Measurements from ENCODE around the gene FAM43A. TPM values are rescaled to one million over a fixed set of nuclear protein-coding genes. Genes with fewer than 3 reads are reported as not detected.

Gene FAM43A
- total and polyA plus RNA-seq, 10 of the 15 experiments (the other 5 are each of a cell fraction or from before 2014, with no cell fraction given): 0.27 to 5.0 (median 1.1) TPM

DNA sequence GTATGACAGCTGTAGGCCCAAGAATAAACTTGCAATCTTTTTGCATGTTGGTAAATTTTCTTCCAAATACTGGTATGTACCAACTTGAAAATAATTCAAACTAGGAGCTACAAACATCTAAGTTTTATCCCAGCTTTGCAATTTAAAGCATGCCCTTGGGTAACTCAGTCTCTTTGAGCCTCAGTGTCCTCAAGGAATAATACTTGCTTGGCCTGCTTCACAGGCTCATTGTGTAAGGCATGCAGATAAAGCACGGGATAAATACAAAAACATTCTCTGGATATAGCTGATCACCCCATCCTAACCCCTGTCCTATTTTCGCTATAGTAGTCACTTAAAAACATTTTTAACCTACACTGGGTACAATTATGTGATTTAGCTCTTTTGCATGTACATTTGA is 42.9 kb upstream of the FAM43A start (continued):
- TF ChIP-seq, protein P1, sequence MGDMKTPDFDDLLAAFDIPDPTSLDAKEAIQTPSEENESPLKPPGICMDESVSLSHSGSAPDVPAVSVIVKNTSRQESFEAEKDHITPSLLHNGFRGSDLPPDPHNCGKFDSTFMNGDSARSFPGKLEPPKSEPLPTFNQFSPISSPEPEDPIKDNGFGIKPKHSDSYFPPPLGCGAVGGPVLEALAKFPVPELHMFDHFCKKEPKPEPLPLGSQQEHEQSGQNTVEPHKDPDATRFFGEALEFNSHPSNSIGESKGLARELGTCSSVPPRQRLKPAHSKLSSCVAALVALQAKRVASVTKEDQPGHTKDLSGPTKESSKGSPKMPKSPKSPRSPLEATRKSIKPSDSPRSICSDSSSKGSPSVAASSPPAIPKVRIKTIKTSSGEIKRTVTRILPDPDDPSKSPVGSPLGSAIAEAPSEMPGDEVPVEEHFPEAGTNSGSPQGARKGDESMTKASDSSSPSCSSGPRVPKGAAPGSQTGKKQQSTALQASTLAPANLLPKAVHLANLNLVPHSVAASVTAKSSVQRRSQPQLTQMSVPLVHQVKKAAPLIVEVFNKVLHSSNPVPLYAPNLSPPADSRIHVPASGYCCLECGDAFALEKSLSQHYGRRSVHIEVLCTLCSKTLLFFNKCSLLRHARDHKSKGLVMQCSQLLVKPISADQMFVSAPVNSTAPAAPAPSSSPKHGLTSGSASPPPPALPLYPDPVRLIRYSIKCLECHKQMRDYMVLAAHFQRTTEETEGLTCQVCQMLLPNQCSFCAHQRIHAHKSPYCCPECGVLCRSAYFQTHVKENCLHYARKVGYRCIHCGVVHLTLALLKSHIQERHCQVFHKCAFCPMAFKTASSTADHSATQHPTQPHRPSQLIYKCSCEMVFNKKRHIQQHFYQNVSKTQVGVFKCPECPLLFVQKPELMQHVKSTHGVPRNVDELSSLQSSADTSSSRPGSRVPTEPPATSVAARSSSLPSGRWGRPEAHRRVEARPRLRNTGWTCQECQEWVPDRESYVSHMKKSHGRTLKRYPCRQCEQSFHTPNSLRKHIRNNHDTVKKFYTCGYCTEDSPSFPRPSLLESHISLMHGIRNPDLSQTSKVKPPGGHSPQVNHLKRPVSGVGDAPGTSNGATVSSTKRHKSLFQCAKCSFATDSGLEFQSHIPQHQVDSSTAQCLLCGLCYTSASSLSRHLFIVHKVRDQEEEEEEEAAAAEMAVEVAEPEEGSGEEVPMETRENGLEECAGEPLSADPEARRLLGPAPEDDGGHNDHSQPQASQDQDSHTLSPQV (IDR thresholded peaks at IDR 0.05): no peak
- TF ChIP-seq FOS (IDR thresholded peaks at IDR 0.05; ENCODE audit: borderline replicate concordance, extremely low read depth, insufficient read length): no peak
- TF ChIP-seq, protein P2, sequence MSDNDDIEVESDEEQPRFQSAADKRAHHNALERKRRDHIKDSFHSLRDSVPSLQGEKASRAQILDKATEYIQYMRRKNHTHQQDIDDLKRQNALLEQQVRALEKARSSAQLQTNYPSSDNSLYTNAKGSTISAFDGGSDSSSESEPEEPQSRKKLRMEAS (IDR thresholded peaks at IDR 0.05; ENCODE audit: low read depth, low read length): no peak
- TF ChIP-seq ZNF207 (IDR thresholded peaks at IDR 0.05; ENCODE audit: borderline replicate concordance): no peak
- TF ChIP-seq SMAD1 (IDR thresholded peaks at IDR 0.05; ENCODE audit: low read depth, partially characterized antibody): no peak
- TF ChIP-seq, protein P3, sequence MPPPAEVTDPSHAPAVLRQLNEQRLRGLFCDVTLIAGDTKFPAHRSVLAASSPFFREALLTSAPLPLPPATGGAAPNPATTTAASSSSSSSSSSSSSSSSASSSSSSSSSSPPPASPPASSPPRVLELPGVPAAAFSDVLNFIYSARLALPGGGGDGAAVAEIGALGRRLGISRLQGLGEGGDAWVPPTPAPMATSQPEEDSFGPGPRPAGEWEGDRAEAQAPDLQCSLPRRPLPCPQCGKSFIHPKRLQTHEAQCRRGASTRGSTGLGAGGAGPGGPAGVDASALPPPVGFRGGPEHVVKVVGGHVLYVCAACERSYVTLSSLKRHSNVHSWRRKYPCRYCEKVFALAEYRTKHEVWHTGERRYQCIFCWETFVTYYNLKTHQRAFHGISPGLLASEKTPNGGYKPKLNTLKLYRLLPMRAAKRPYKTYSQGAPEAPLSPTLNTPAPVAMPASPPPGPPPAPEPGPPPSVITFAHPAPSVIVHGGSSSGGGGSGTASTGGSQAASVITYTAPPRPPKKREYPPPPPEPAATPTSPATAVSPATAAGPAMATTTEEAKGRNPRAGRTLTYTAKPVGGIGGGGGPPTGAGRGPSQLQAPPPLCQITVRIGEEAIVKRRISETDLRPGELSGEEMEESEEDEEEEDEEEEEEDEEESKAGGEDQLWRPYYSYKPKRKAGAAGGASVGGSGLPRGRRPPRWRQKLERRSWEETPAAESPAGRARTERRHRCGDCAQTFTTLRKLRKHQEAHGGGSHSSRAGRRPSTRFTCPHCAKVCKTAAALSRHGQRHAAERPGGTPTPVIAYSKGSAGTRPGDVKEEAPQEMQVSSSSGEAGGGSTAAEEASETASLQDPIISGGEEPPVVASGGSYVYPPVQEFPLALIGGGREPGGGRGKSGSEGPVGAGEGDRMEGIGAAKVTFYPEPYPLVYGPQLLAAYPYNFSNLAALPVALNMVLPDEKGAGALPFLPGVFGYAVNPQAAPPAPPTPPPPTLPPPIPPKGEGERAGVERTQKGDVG (CRISPR knock-in tag; IDR thresholded peaks at IDR 0.05): no peak
- TF ChIP-seq ZNF384 (IDR thresholded peaks at IDR 0.05; ENCODE audit: borderline replicate concordance, low read depth, low read length): no peak
- no peak for TF ChIP-seq NR2F1 (conservative IDR thresholded peaks at IDR 0.05)
- no peak for TF ChIP-seq GATAD2B (conservative IDR thresholded peaks at IDR 0.05; ENCODE audit: low read depth)
- TF ChIP-seq, protein P4, sequence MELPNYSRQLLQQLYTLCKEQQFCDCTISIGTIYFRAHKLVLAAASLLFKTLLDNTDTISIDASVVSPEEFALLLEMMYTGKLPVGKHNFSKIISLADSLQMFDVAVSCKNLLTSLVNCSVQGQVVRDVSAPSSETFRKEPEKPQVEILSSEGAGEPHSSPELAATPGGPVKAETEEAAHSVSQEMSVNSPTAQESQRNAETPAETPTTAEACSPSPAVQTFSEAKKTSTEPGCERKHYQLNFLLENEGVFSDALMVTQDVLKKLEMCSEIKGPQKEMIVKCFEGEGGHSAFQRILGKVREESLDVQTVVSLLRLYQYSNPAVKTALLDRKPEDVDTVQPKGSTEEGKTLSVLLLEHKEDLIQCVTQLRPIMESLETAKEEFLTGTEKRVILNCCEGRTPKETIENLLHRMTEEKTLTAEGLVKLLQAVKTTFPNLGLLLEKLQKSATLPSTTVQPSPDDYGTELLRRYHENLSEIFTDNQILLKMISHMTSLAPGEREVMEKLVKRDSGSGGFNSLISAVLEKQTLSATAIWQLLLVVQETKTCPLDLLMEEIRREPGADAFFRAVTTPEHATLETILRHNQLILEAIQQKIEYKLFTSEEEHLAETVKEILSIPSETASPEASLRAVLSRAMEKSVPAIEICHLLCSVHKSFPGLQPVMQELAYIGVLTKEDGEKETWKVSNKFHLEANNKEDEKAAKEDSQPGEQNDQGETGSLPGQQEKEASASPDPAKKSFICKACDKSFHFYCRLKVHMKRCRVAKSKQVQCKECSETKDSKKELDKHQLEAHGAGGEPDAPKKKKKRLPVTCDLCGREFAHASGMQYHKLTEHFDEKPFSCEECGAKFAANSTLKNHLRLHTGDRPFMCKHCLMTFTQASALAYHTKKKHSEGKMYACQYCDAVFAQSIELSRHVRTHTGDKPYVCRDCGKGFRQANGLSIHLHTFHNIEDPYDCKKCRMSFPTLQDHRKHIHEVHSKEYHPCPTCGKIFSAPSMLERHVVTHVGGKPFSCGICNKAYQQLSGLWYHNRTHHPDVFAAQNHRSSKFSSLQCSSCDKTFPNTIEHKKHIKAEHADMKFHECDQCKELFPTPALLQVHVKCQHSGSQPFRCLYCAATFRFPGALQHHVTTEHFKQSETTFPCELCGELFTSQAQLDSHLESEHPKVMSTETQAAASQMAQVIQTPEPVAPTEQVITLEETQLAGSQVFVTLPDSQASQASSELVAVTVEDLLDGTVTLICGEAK (IDR thresholded peaks at IDR 0.05; ENCODE audit: borderline replicate concordance): no peak
- TF ChIP-seq SP1 (IDR thresholded peaks at IDR 0.05; ENCODE audit: low read depth, low read length): no peak
- no peak for TF ChIP-seq BCL11A (IDR thresholded peaks at IDR 0.05; ENCODE audit: low read depth, low read length)

All from GM12878 (cell line).